ENCODE data around the gene KCNG2. TPM values are rescaled to one million over a fixed set of nuclear protein-coding genes. Genes with fewer than 3 reads are reported as not detected.

Gene KCNG2
- total and polyA plus RNA-seq, 4 donors: 0.23 to 1.1 TPM; not detected in 2

- Histone ChIP-seq H3K36me3 (ENCODE audit: control insufficient read depth in 1 of 2, insufficient read depth in 2 of 2, low read length in 1 of 2) (no peaks in the 10 kb centered on the region), H3K4me1 (ENCODE audit: control insufficient read depth in 1 of 2, insufficient read depth in 2 of 2, low read length in 2 of 2) (no peaks in the 10 kb centered on the region), H3K9me3 (ENCODE audit: control insufficient read depth, low read length) (no peaks in the 10 kb centered on the region), H3K4me3 (ENCODE audit: low read length in 2 of 2) (no peak overlapping the region), H3K27ac (ENCODE audit: low read depth in 1 of 2, low read length in 2 of 2) (no peak overlapping the region), H3K27me3 (ENCODE audit: control insufficient read depth in 1 of 2, insufficient read depth in 2 of 2, low read length in 1 of 2) (no peaks in the 10 kb centered on the region)
- ATAC-seq (ENCODE audit: low FRiP score): no peak
- WGBS, 2 donors: 79 to 86% methylated on average over 1 of the region's 1 CpG
- intact Hi-C loops (cut with DNase I): no loop called here
- no peak for DNase-seq
Observed at GRCh38 chr18:79905993-79906392, 108.3 kb downstream of the KCNG2 start.

DNA sequence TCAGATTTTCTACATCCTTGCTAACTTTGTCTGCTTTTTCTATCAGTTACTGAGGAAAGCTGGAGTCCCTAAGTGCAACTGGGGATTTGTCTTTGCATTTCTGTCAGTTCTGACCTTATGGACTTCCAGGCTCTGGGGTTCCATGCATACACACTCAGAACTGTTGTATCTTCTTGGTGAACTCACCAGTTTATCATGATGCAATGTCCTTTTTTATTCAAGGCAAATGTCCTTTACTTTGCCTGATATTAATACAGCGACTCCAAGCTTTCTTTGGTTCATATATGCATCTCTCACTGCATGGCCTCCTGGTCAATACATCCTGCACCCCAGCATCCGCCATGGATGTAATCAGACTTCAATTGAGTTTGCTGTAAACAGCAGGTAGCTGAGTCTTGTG is 109.0 kb downstream of the KCNG2 start:
- Histone ChIP-seq H3K27me3 (ENCODE audit: control insufficient read depth in 1 of 2, insufficient read depth in 2 of 2, low read length in 1 of 2) (no peaks in the 10 kb centered on the region), H3K36me3 (ENCODE audit: control insufficient read depth in 1 of 2, insufficient read depth in 2 of 2, low read length in 1 of 2) (no peaks in the 10 kb centered on the region), H3K4me3 (ENCODE audit: low read length in 2 of 2) (no peak overlapping the region), H3K9me3 (ENCODE audit: control insufficient read depth, low read length) (no peaks in the 10 kb centered on the region), H3K27ac (ENCODE audit: low read depth in 1 of 2, low read length in 2 of 2) (no peak overlapping the region), H3K4me1 (ENCODE audit: control insufficient read depth in 1 of 2, insufficient read depth in 2 of 2, low read length in 2 of 2) (no peaks in the 10 kb centered on the region)
- DNase-seq (no peak), ATAC-seq (ENCODE audit: low FRiP score) (no peak)
- 97% methylated on average over 2 of the region's 2 CpGs for WGBS, 2 donors
- intact Hi-C loops (cut with DNase I): no loop called here

GRCh38 chr18:79910563-79911343 is 113.0 kb downstream of the KCNG2 start:
- ATAC-seq (ENCODE audit: low FRiP score) (no peak), DNase-seq (no peak)
- intact Hi-C loops (cut with DNase I): no loop called here
- no peak overlapping the region for H3K27ac ChIP-seq (ENCODE audit: low read depth in 1 of 2, low read length in 2 of 2)
- H3K36me3 ChIP-seq (ENCODE audit: control insufficient read depth in 1 of 2, insufficient read depth in 2 of 2, low read length in 1 of 2): no peaks in the 10 kb centered on the region
- H3K4me1 ChIP-seq (ENCODE audit: control insufficient read depth in 1 of 2, insufficient read depth in 2 of 2, low read length in 2 of 2): no peaks in the 10 kb centered on the region
- WGBS, 2 donors: 78 to 81% methylated on average over 16 of the region's 16 CpGs
- H3K27me3 ChIP-seq (ENCODE audit: control insufficient read depth in 1 of 2, insufficient read depth in 2 of 2, low read length in 1 of 2): no peaks in the 10 kb centered on the region
- H3K9me3 ChIP-seq (ENCODE audit: control insufficient read depth, low read length): no peaks in the 10 kb centered on the region
- no peak overlapping the region for H3K4me3 ChIP-seq (ENCODE audit: low read length in 2 of 2)

DNA sequence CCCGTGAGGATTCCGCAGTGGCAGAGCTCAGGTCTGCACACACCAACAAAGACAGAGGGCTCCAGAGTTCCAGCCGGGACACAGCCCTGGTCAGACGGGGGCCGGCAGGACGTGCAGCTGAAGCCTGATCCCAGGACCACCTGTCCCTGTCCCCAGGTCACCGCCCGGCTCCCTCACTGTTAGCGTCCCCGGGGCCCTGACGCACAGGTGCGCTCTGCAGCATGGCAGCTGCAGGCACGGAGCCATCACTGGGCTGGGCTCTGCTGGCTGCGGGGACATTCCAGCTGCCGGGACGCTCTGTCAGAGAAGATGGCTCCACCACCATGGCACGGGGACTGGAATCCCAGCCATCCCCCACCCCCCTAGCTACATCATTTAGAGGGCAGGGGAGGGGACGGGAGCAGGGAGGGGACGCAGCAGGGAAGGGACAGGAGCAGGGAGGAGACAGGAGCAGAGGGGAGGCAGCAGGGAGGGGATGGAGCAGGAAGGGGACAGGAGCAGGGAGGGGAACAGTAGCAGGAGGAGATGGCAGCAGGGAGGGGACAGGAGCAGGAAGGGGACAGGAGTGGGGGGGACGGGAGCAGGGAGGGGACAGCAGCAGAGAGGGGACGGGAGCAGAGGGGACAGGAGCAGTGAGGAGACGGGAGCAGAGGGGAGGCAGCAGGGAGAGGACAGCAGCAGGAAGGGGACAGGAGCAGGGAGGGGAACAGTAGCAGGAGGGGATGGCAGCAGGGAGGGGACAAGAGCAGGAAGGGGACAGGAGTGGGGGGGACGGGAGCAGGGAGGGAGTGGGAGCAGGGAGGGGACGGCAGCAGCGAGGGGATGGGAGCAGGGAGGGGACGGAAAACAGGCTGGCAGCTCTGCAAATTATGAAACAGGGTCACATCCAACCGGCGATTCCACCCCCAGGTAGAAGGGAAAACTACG is 113.9 kb downstream of the KCNG2 start:
- peak in 1 of 2 donors; percentile 53 for DNase-seq
- Histone ChIP-seq H3K9me3 (ENCODE audit: control insufficient read depth, low read length) (no peaks in the 10 kb centered on the region), H3K4me3 (ENCODE audit: low read length in 2 of 2) (no peak overlapping the region), H3K27me3 (ENCODE audit: control insufficient read depth in 1 of 2, insufficient read depth in 2 of 2, low read length in 1 of 2) (no peaks in the 10 kb centered on the region), H3K4me1 (ENCODE audit: control insufficient read depth in 1 of 2, insufficient read depth in 2 of 2, low read length in 2 of 2) (no peaks in the 10 kb centered on the region), H3K27ac (ENCODE audit: low read depth in 1 of 2, low read length in 2 of 2) (no peak overlapping the region), H3K36me3 (ENCODE audit: control insufficient read depth in 1 of 2, insufficient read depth in 2 of 2, low read length in 1 of 2) (no peaks in the 10 kb centered on the region)
- 80 to 85% methylated on average over 29 of the region's 29 CpGs for WGBS, 2 donors
- no peak for ATAC-seq (ENCODE audit: low FRiP score)
- intact Hi-C loops (cut with DNase I): no loop called here

DNA sequence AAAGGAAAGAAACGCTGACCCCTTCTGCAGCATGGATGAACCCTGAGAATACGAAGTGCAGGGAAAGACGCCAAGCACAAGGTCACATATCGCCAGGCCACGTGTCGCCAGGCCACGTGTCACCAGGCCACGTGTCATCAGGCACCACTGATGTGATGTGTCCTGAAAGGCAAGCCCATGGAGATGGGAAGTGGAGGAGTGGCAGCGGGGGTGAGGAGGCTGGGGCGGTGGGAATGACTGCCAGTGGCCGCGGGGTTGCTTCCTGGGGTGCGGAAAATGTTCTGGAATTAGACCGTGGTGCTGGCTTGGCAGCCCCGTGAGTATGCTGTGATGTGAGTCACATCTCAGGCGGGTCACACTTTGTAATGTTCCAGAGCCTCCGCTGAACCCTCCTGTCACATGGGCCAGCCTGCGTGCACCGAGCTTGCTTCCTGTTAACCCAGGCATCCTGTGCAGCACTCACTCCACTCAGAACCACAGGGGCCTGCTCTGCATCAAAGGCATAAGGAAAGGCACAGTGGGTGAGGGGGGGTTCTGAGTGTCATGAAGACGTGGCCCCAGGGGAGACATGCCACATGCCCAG is 114.8 kb downstream of the KCNG2 start:
- no peak for DNase-seq
- no peak for ATAC-seq (ENCODE audit: low FRiP score)
- H3K36me3 ChIP-seq (ENCODE audit: control insufficient read depth in 1 of 2, insufficient read depth in 2 of 2, low read length in 1 of 2): no peaks in the 10 kb centered on the region

DNA sequence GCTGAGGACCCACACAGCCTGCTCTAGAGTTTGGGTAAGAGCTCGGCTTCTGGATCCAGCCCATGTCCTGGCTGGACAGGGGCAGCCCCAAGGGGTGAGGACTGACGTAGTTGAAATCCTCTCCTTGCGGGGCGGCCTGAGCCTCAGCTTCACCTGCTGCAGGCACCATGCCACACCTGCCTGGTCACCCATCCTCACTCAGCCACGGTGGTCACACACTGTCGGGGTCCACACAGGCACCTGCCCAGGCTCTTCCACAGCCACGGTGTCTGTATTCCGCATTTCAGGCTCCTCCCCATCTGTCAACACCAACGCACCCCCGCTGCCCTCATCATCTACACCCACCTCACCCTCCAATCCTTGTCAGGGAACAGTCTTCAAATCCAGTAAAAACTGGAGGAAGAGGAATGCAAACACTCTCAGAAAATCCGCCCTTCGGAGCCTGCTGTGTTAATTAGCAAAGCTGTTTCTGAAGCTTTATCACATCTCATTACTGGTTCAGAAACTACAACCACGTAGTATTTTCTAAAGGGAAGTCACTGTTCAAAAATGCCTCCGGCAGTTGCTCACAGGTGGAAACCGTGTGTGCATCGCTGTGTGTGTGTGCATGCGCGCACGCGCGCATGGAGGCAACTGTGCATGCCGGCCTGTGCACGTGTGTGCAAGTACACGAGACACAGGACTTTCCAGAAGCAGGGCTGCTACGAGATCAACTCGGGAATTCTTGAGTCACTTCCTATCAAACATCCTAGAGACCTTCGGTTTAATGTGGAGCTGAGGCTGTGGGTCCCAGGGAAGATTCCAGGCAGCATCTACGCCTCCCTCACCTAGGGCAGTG is 115.5 kb downstream of the KCNG2 start:
- H3K9me3 ChIP-seq (ENCODE audit: control insufficient read depth, low read length): no peaks in the 10 kb centered on the region
- H3K4me3 ChIP-seq (ENCODE audit: low read length in 2 of 2): no peak overlapping the region
- ATAC-seq (ENCODE audit: low FRiP score): no peak
- 92% methylated on average over 28 of the region's 28 CpGs for WGBS, 2 donors
- H3K36me3 ChIP-seq (ENCODE audit: control insufficient read depth in 1 of 2, insufficient read depth in 2 of 2, low read length in 1 of 2): no peaks in the 10 kb centered on the region
- DNase-seq: peak in 1 of 2 donors; percentile 63
- no peaks in the 10 kb centered on the region for H3K27me3 ChIP-seq (ENCODE audit: control insufficient read depth in 1 of 2, insufficient read depth in 2 of 2, low read length in 1 of 2)
- no peak overlapping the region for H3K27ac ChIP-seq (ENCODE audit: low read depth in 1 of 2, low read length in 2 of 2)
- intact Hi-C loops (cut with DNase I): no loop called here
- no peaks in the 10 kb centered on the region for H3K4me1 ChIP-seq (ENCODE audit: control insufficient read depth in 1 of 2, insufficient read depth in 2 of 2, low read length in 2 of 2)

More for the DNA sequence above, 114.8 kb downstream of the KCNG2 start:
- 82 to 84% methylated on average over 20 of the region's 20 CpGs for WGBS, 2 donors
- H3K27ac ChIP-seq (ENCODE audit: low read depth in 1 of 2, low read length in 2 of 2): no peak overlapping the region
- no peaks in the 10 kb centered on the region for H3K9me3 ChIP-seq (ENCODE audit: control insufficient read depth, low read length)
- intact Hi-C loops (cut with DNase I): no loop called here
- no peak overlapping the region for H3K4me3 ChIP-seq (ENCODE audit: low read length in 2 of 2)
- H3K4me1 ChIP-seq (ENCODE audit: control insufficient read depth in 1 of 2, insufficient read depth in 2 of 2, low read length in 2 of 2): no peaks in the 10 kb centered on the region
- H3K27me3 ChIP-seq (ENCODE audit: control insufficient read depth in 1 of 2, insufficient read depth in 2 of 2, low read length in 1 of 2): no peaks in the 10 kb centered on the region

- intact Hi-C loops (cut with DNase I): no loop called here
- 90% methylated on average over 20 of the region's 20 CpGs for WGBS, 2 donors
- Histone ChIP-seq H3K9me3 (ENCODE audit: control insufficient read depth, low read length) (no peaks in the 10 kb centered on the region), H3K4me3 (ENCODE audit: low read length in 2 of 2) (no peak overlapping the region), H3K36me3 (ENCODE audit: control insufficient read depth in 1 of 2, insufficient read depth in 2 of 2, low read length in 1 of 2) (no peaks in the 10 kb centered on the region), H3K27me3 (ENCODE audit: control insufficient read depth in 1 of 2, insufficient read depth in 2 of 2, low read length in 1 of 2) (no peaks in the 10 kb centered on the region), H3K27ac (ENCODE audit: low read depth in 1 of 2, low read length in 2 of 2) (no peak overlapping the region), H3K4me1 (ENCODE audit: control insufficient read depth in 1 of 2, insufficient read depth in 2 of 2, low read length in 2 of 2) (no peaks in the 10 kb centered on the region)
- ATAC-seq (ENCODE audit: low FRiP score) (no peak), DNase-seq (peak; percentile 35 to 62)
Observed at GRCh38 chr18:79914614-79915160, 116.9 kb downstream of the KCNG2 start.

Data from aorta (tissue), 5 donors.